Anterior cingulate cortex (tissue), 58 donors: ENCODE measurements around the gene CLK1.
"Not testable (repeated sequence)": the region's sequence is repeated elsewhere in the genome, so short reads cannot be mapped to it uniquely, and the experiment has no call there.

ENCODE experiments used
- DNase-seq, 58 donors: peaks; one replicate each; lab custom pipeline; 2025; lab: John Stamatoyannopoulos, UW

Gene CLK1

DNA sequence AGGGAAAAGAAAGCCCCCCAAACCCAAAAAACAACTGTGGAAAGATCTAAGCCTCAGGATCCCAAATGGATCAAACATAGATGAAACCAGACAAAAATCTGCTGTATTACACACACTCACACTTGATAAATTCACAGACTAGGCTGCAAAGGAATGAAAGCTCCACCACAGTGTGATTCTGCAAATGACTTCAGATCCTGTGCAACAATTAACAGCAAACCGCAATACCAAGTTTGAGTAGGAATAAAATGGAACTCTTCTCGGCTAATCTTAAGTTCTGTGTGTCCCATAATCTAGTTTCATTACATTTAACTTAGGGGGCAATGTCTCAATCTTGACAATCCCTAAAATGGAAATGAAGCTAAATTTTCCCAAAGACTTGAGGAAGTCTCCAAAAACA lies 11.9 kb downstream of the CLK1 start:
- no peak for DNase-seq

DNA sequence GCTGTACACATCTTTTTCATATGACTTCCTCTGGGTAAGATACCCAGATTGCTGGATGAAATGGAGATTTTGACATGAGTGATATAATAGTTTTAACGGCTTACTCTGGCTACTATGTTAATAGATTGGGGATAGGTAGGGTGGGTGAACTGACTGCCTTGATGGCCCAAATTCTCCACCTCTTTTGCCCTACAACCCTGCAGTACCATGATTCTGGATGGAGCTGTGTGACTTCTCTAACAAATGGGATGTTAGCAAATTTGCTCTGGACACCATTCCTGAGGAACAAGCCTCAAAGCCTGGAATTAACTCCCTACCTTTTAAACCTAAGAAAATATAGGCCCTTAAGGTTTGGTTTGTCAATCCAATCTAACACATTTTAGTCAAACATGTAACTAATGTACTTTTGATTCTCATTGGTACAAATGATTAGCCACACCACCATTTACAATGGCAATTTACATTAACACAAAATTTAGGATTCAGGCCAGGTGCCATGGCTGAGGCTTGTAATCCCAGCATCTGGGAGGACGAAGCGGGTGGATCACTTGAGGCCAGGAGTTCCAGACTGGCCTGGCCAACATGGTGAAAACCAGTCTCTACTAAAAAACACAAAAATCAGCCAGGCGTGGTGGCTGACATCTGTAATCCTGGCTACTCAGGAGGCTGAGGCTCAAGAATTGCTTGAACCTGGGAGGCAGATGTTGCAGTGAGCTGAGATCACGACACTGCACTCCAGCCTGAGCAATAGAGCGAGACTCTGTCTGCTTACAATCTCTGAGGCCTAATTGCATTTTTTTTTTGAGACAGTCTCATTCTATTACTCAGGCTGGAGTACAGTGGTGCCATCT lies 12.8 kb downstream of the CLK1 start:
- DNase-seq: no peak

DNA sequence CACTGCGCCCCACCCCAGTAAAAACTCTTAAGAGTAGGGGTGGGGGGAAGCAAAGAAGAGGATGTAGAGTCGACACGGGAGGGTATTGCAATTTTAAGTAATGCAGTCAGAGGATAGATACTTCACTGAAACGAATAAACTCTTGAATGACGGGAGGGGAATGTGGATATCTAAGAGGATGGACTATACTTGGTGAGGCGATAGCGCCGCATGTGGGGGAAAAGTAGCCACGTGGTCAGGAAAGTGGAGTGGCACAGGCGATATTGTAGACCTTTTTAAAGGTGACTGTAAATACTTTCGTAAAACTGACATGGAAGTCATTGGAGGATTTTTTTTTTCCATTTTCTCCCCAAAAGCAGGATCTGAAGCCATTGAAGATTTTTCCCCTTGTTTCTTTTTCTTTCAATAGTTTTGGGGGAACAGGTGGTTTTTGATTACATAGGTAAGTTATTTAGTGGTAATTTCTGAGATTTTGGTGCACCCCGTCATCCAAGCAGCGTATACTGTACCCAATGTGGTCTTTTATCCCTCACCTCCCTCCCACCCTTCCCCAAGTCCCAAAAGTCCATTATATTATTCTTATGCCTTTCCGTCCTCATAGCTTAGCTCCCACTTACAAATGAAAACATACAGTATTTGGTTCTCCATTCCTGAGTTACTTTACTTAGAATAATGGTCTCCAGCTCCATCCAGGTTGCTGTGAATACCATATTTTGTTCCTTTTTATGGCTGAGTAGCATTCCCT lies 13.8 kb downstream of the CLK1 start:
- no peak for DNase-seq

DNA sequence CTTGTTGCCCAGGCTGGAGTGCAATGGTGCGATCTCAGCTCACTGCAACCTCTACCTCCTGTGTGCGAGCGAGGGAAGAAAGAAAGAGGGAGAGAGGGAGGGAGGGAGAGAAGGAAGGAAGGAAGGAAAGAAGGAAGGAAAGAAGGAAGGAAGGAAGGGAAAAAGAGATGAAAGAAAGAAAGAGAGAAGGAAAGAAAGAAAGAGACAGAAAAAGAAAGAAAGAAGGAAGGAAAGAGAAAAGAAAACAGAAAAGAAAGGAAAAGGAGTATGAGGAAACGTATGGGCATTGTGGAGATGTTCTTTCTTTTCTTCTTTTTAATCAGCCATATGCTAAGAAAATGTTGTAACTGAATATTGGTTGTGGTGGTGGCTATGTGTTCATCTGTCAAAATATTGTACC lies 16.5 kb downstream of the CLK1 start:
- no peak for DNase-seq

DNA sequence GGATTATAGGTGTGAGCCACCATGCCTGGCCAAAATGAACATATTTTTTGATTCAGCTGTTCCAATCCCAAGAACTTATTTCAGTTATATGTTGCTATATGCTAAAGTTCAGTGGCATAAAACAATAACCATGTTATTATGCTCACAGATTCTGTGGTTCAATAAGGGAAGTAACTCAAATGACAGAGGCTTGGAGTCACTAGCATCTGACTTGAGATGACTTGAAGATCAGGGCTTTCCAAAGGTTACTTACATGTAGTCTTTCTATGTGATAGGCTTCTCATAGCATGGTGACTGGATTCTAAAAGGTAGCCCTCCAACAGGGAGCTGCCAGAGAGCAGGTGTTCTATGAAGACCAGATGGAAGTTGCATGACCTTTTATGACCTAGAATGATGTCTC lies 17.2 kb downstream of the CLK1 start:
- DNase-seq: no peak

DNA sequence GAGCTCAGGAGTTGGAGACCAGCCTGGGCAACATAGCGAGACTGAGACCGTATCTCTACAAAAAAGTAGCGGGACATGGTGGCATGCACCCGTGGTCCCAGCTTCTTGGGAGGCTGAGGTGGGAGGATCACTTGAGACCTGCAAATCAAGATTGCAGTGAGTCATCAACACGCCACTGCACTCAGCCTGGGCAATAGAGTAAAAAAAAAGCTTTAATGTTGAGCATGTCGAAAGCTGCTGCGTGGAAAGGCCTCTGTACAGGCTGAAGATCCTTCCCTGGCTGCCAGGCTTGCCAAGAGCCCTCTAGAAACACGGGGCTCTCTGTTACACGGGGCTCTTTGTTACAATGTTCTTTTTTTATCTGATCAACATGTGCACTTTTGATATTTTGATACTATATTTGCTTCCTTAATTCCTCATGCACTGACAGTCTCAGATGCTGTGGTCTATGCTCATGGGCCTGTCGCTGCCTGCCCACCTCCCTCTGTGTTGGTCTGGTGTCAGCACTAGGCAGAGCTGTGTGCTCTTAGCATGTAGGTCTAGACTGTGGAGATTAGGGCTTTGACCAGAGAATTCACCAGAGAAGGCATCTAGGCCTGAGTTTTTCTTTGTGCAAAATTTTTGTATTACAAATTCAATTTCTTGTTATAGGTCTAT lies 18.7 kb downstream of the CLK1 start:
- no peak for DNase-seq

DNA sequence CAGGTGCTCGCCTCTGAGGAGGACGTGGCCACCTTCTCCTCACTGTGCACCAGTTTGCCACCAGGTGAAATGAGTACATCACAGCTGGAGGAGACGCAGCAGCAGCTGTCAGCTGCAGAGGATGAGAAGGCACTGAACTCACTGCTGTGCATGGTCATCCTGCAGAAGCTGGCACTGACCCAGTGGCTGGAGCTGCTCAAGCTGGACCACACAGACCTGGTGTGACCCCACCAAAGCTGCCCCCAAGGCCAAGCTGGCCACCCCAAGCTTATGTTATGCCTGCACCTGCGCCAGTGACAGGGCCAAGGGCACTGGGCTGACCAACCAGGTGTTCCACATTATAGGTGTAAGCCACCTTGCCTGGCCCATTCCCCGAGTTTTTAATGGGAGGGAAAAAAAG lies 19.3 kb downstream of the CLK1 start:
- DNase-seq: no peak

DNA sequence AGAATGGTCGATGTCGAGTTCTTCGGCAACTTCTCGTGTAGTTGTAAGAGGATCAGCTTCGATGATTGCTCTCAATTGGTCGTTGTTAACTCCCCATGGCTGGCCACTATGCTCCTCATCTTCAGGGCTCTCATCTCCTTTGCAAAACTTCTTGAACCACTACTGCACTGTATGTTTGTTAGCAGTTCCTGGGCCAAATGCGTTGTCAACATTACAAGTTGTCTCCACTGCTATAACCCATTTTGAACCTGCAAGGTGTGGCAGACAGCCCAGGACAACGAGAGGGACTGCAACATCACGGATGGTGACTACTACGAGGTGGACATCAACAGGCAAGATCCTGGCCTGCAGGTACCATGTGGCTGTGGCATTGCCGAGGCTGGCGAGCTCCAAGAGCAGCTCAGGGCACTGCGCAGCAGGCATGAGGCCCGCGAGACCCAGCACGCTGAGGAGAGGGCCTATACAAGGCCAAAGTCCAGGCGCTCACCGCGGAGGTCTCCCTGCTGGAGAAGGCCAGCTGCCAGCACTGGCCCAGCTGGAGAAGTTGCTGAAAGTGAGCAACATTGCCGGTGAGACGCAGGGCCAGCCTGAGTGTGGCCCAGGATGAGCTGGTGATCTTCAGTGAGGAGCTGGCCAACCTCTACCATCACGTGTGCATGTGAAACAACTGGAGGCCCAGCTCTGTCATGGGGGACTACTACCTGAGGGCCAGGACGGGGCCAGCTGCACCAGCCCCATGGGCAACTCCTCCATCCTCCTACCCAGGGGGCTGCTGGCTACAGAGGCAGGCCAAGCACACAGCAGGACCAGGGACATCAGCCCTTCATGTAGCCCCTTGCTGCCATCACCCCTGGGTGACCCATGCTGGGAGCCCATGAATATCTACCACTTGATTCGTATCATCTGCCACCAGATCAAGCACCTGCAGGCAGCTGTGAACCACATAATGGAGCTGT lies 20.2 kb downstream of the CLK1 start:
- DNase-seq: no peak

DNA sequence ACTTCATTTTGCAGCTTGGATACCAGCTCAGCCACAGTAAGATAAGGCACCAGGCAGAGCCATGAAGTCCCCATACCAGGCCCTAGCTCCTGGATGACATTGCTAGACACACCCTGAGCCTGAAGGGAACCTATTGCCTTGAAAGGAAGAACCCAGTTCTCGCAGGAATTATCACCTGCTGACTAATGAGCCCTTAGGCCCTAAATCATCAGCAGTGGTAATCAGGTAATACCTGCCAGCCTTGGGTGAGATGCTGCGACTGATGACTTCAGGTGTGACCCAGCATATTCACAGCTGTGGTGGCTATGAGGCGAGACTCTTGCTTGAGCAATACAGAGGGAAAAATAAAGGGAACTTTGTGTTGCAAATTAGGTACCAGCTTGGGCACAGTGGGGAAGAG lies 24.9 kb downstream of the CLK1 start:
- DNase-seq: no peak

DNA sequence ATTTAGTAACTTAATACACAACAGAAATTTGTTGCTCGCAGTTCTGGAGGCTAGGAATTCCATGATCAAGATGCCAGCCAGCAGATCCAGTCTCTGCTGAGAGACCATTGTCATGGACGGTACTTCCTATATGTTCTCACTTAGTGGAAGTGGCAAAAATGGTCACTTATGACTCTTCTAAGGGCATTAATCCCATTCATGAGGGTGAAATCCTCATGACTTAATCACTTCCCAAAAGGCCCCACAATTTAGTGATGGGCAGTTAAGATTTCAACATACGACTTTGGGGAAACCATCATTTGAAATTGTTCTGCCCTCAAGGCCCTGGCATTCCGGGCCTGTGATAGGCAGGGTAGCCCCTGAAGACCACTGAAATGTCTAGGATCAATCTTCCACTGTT lies 29.8 kb downstream of the CLK1 start:
- no peak for DNase-seq

DNA sequence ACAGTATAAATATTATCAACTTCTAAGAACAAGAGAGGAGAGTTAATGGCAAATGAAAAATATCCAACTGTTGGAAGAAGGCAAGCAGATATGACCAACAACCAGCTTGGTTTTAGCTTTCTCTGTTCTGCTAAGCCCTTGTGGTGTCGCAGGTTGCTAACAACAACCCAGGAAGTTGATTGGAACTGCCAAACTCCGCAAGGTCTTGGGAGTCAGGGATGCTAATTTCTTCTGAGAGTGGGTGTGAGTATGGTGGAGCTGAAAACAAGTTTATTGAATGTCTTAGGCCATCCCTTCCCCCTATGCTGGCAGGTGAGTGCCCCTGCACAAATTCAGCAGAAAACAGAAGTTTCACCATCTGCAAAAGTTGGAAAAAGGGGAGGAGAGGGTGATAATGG lies 35.2 kb downstream of the CLK1 start:
- no peak for DNase-seq

DNA sequence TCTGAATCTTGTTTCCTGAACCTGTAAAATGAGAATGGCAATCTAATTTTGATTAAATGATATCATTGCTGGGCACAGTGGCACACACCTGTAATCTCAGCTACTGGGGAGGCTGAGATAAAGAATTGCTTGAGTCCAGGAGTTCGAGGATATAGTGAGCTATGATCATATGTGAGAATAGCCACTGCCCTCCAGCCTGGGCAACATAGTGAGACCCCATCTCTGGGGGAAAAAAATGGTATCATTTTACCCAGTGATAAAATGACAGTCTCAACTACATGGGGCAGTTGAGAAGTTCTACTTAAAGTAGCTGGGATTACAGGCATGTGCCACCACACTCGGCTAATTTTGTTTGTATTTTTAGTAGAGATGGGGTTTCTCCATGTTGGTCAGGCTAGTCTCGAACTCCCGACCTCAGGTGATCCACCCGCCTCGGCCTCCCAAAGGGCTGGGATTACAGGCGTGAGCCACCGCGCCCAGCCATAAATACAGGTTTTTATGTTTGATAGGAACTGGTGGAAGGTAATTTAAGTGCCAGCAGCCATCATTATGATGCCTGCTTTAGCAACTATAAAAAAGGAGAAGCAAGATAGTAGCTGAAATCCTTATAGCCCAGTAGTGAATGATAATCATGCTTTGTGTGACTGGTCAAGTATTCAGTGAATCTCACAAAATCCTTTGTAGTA lies 35.7 kb downstream of the CLK1 start:
- no peak for DNase-seq

DNA sequence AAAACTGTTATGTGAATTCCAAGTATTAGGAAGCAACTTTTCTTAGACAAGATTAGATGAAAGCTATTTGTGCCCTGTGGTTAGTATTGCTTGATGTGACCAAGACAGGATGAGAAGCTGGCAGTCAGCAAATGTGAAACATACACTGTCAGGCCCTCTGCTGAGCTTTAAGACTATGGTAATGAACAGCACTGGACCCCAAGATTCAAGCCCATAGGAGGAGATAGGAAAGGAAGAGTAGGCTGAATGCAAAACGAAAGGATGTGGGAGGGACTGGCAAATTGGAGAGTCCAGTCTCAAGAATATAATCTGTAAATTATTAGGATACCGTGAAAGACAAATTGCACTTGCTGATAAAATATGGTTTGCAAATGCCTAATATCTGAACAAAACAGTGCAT lies 36.4 kb downstream of the CLK1 start:
- DNase-seq: no peak

DNA sequence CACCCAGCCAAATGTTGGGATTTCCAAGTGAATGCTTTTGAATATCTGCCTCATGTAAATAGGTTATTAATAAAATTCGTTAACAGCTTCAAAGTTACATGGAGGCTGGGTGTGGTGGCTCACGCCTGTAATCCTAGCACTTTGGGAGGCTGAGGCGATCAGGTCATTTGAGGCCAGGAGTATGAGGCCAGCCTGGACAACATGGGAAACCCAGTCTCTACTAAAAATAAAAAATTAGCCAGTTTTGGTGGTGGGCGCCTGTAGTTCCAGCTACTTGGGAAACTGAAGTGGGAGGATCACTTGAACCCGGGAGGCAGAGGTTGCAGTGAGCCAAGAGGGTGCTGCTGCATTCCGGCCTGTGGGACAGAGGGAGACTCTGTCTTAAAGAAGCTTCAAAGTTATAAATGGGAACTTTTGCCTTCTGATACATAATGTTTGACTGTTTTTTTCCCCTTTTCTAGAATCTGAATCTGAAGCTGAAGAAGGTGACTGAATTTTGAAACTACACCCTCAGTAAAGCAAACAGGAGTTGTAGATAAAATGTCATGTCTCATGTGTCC lies 42.7 kb downstream of the CLK1 start:
- no peak for DNase-seq

DNA sequence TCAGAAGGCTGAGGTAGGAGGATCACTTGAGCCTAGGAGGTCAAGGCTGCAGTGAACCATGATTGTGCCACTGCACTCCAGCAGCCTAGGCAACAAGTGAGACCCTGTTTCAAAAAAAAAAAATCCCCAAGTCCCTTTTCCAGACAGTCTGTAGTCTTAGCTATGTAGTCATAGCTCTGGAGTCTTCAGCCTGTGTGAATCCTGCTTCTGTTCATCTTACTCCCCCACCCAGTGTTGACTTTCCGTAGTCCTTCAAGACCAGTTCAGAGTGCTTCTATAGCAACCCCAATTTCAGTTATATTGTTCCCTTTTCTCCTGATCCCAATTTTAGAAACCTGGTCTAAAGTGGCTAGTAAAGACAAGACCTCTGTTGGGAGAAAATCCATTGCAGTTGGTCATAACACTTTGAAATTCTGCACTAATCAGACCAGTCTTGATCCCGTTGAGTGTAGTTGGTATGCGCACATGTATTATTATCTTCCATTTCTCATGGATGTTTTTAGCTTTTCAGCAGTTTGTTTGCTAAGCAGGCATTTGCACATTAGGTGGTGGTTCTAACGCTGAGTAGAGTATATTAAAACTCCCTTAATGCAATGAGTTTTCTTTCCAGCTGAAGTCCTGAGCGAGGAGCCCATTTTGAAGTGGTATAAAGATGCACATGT lies 43.8 kb downstream of the CLK1 start:
- no peak for DNase-seq

DNA sequence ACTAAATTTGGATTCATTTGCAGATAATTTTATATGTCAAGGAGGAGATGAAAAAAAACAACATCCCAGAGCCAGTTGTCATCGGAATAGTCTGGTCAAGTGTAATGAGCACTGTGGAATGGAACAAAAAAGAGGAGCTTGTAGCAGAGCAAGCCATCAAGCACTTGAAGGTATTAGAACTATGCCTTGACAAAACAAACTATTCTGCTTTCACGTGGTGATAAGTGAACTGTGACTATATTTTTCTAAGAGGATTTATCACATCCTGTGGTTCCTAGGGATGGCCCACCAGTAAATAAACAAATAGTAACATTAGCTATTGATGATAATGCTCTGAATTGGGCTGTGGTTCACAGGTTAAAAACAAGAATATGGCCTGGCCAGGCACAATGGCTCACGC lies 45.7 kb downstream of the CLK1 start:
- not testable (repeated sequence) for DNase-seq

DNA sequence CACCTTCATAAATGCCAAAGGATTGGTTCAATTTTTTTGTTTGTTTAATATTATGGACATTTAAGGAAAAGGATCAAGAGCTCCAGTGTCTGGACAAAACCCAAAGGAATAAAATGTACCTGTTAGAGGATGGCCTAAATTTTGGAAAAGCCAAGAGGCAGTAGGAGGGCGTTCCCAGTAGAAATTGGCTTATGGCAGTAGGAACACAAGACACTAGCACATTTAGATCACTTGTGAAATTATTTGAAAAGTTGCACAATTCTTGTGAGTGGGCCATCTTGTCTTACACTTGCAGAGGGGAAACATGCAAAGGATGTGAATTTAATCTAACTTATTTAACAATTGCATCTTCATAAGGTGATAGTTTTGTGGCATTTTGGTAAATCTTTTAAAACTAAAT lies 49.5 kb downstream of the CLK1 start:
- no peak for DNase-seq

DNA sequence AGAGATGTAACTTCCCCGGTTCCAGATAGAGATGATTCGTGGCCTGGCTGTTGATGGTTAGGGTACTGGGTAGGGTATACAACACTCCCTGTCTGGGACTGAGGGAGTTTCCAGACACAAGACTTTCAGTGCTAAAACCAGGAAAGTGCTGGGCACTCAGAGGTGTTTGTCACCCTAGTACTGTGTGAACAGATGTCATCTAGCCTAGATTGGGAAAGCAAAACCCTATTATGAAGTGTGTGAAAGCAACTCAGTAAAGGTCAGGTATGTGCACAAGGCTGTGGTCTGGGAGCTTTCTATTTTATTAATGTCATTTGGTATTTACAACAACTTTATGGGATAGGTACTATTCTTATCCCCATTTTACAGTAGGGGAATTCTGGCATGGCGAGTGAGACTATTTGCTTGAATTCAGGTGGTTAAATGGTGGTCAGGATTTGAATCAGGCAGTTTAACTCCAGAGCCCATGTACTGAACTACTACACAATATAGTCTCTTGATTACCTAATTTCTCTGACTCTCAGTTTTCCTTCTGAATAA lies 50.1 kb downstream of the CLK1 start:
- no peak for DNase-seq
